Mucosa of stomach (tissue), 1 donor: Measurements from ENCODE around the gene CEP104.

Source experiments
- H3K27me3 ChIP-seq: one replicate; pipeline ENCODE4 v1.7.0; 2013; ENCODE audit warnings: mild to moderate bottlenecking, low read length; ENCODE audit not compliant: control insufficient read depth, insufficient read depth
- H3K36me3 ChIP-seq: one replicate; pipeline ENCODE4 v1.7.0; 2013; ENCODE audit warnings: low read length; ENCODE audit not compliant: control insufficient read depth, insufficient read depth
- H3K4me1 ChIP-seq: one replicate; pipeline ENCODE4 v1.7.0; 2013; ENCODE audit warnings: mild to moderate bottlenecking, low read length; ENCODE audit not compliant: control insufficient read depth, insufficient read depth
- H3K4me3 ChIP-seq: one replicate; pipeline ENCODE4 v1.7.0; 2013; ENCODE audit warnings: low read length
- H3K9ac ChIP-seq: one replicate; pipeline ENCODE4 v1.7.0; 2013; ENCODE audit warnings: mild to moderate bottlenecking, low read length, moderate library complexity
- H3K9me3 ChIP-seq: one replicate; pipeline ENCODE4 v1.7.0; 2013; ENCODE audit warnings: mild to moderate bottlenecking, low read length, moderate library complexity; ENCODE audit not compliant: control insufficient read depth
- donor health status: Pancreatic carcinoma.

Gene CEP104

GRCh38 chr1:3776231-3776961 is 80.6 kb downstream of the CEP104 start:
- H3K9ac ChIP-seq: no peak overlapping the region
- peaks cover 8% of the 10 kb centered on the region for H3K27me3 ChIP-seq
- H3K9me3 ChIP-seq: no peaks in the 10 kb centered on the region
- H3K36me3 ChIP-seq: peaks cover 5% of the 10 kb centered on the region
- no peak overlapping the region for H3K4me3 ChIP-seq
- H3K4me1 ChIP-seq: peaks cover 21% of the 10 kb centered on the region

- Histone ChIP-seq H3K4me1 (peaks cover 23% of the 10 kb centered on the region), H3K9ac (no peak overlapping the region), H3K4me3 (no peak overlapping the region), H3K9me3 (no peaks in the 10 kb centered on the region), H3K36me3 (no peaks in the 10 kb centered on the region), H3K27me3 (peaks cover 14% of the 10 kb centered on the region)
Measured at GRCh38 chr1:3775490-3776230, 81.4 kb downstream of the CEP104 start.

- H3K4me3 ChIP-seq: no peak overlapping the region
Measured at GRCh38 chr1:3774946-3775489, 82.0 kb downstream of the CEP104 start.

GRCh38 chr1:3774276-3774945 is 82.6 kb downstream of the CEP104 start:
- Histone ChIP-seq H3K36me3 (no peaks in the 10 kb centered on the region), H3K9me3 (no peaks in the 10 kb centered on the region), H3K9ac (no peak overlapping the region), H3K27me3 (peaks cover 22% of the 10 kb centered on the region), H3K4me1 (peaks cover 23% of the 10 kb centered on the region), H3K4me3 (no peak overlapping the region)

More at GRCh38 chr1:3774946-3775489, 82.0 kb downstream of the CEP104 start:
- Histone ChIP-seq H3K9me3 (no peaks in the 10 kb centered on the region), H3K9ac (no peak overlapping the region), H3K4me1 (peaks cover 23% of the 10 kb centered on the region), H3K36me3 (no peaks in the 10 kb centered on the region), H3K27me3 (peaks cover 21% of the 10 kb centered on the region)

- no peaks in the 10 kb centered on the region for H3K9me3 ChIP-seq
- H3K36me3 ChIP-seq: no peaks in the 10 kb centered on the region
- H3K27me3 ChIP-seq: peaks cover 22% of the 10 kb centered on the region
- H3K4me3 ChIP-seq: no peak overlapping the region
- no peak overlapping the region for H3K9ac ChIP-seq
- peaks cover 23% of the 10 kb centered on the region for H3K4me1 ChIP-seq
Measured at GRCh38 chr1:3773572-3774275, 83.3 kb downstream of the CEP104 start.

- H3K4me3 ChIP-seq: no peak within 1 kb of the TSS
- H3K27me3 ChIP-seq: peaks cover 22% of the 10 kb centered on the region
- peak within 1 kb of the TSS; percentile 8 for H3K9ac ChIP-seq
- no peaks in the 10 kb centered on the region for H3K9me3 ChIP-seq
- no peaks in the 10 kb centered on the region for H3K36me3 ChIP-seq
- H3K4me1 ChIP-seq: peaks cover 23% of the 10 kb centered on the region
Measured at GRCh38 chr1:3772715-3773571, 84.1 kb downstream of the CEP104 start, which contains the start of gene SMIM1. SMIM1 (plus strand) TSS chr1:3772749; CDS start chr1:3775374, 2,625 bp downstream.

GRCh38 chr1:3772027-3772714 is 84.8 kb downstream of the CEP104 start:
- Histone ChIP-seq H3K27me3 (peaks cover 22% of the 10 kb centered on the region), H3K4me1 (peaks cover 23% of the 10 kb centered on the region), H3K4me3 (no peak overlapping the region), H3K9ac (peak overlapping the region; percentile 8), H3K36me3 (no peaks in the 10 kb centered on the region), H3K9me3 (no peaks in the 10 kb centered on the region)

- no peaks in the 10 kb centered on the region for H3K36me3 ChIP-seq
- no peak overlapping the region for H3K4me3 ChIP-seq
- H3K9me3 ChIP-seq: no peaks in the 10 kb centered on the region
- peaks cover 22% of the 10 kb centered on the region for H3K27me3 ChIP-seq
- no peak overlapping the region for H3K9ac ChIP-seq
- H3K4me1 ChIP-seq: peaks cover 21% of the 10 kb centered on the region
Measured at GRCh38 chr1:3771108-3772026, 85.6 kb downstream of the CEP104 start.

- peaks cover 22% of the 10 kb centered on the region for H3K27me3 ChIP-seq
- peaks cover 15% of the 10 kb centered on the region for H3K4me1 ChIP-seq
- H3K36me3 ChIP-seq: no peaks in the 10 kb centered on the region
- H3K4me3 ChIP-seq: no peak overlapping the region
- H3K9ac ChIP-seq: no peak overlapping the region
- no peaks in the 10 kb centered on the region for H3K9me3 ChIP-seq
Measured at GRCh38 chr1:3770047-3770765, 86.8 kb downstream of the CEP104 start.
